ENCODE data around the gene BAMBI. TPM values are rescaled to one million over a fixed set of nuclear protein-coding genes. Genes with fewer than 3 reads are reported as not detected.

The BAMBI gene
- polyA plus RNA-seq, 1 experiment, result 10.8 TPM

GRCh38 chr10:28687683-28688001 is 10.3 kb downstream of the BAMBI start:
- POLR2A ChIA-PET, result no interaction called here
- Histone ChIP-seq H3K27me3 (ENCODE audit: control insufficient read depth, insufficient read depth, low read length) (no peaks in the 10 kb centered on the region), H3K4me3 (ENCODE audit: low read depth, low read length) (no peak overlapping the region), H3K27ac (ENCODE audit: low read depth, low read length) (no peak overlapping the region), H3K9me3 (ENCODE audit: control insufficient read depth, insufficient read depth, low read length) (no peaks in the 10 kb centered on the region)
- TF ChIP-seq, protein P1, sequence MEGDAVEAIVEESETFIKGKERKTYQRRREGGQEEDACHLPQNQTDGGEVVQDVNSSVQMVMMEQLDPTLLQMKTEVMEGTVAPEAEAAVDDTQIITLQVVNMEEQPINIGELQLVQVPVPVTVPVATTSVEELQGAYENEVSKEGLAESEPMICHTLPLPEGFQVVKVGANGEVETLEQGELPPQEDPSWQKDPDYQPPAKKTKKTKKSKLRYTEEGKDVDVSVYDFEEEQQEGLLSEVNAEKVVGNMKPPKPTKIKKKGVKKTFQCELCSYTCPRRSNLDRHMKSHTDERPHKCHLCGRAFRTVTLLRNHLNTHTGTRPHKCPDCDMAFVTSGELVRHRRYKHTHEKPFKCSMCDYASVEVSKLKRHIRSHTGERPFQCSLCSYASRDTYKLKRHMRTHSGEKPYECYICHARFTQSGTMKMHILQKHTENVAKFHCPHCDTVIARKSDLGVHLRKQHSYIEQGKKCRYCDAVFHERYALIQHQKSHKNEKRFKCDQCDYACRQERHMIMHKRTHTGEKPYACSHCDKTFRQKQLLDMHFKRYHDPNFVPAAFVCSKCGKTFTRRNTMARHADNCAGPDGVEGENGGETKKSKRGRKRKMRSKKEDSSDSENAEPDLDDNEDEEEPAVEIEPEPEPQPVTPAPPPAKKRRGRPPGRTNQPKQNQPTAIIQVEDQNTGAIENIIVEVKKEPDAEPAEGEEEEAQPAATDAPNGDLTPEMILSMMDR (IDR thresholded peaks at IDR 0.05; ENCODE audit: low read depth, low read length), result no peak
- CTCF ChIA-PET, result interaction anchor here (0.6 kb wide), 1 partner anchor 809 kb away, joined by 3 read pairs; no protein-coding TSS in a partner anchor
- no peak for DNase-seq (ENCODE audit: low read depth, low spot score)

- ChIA-PET CTCF (interaction anchor here (0.6 kb wide), 2 partner anchors 27 to 566 kb away, joined by 3 read pairs; no protein-coding TSS in a partner anchor), POLR2A (no interaction called here)
- Histone ChIP-seq H3K27me3 (ENCODE audit: control insufficient read depth, insufficient read depth, low read length) (peaks cover 5% of the 10 kb centered on the region), H3K9me3 (ENCODE audit: control insufficient read depth, insufficient read depth, low read length) (no peaks in the 10 kb centered on the region), H3K4me3 (ENCODE audit: low read depth, low read length) (no peak overlapping the region), H3K27ac (ENCODE audit: low read depth, low read length) (no peak overlapping the region)
- no peak for DNase-seq (ENCODE audit: low read depth, low spot score)
- TF ChIP-seq, protein P1 (IDR thresholded peaks at IDR 0.05; ENCODE audit: low read depth, low read length), result no peak
Measured at GRCh38 chr10:28690545-28690944, 13.2 kb downstream of the BAMBI start.

DNA sequence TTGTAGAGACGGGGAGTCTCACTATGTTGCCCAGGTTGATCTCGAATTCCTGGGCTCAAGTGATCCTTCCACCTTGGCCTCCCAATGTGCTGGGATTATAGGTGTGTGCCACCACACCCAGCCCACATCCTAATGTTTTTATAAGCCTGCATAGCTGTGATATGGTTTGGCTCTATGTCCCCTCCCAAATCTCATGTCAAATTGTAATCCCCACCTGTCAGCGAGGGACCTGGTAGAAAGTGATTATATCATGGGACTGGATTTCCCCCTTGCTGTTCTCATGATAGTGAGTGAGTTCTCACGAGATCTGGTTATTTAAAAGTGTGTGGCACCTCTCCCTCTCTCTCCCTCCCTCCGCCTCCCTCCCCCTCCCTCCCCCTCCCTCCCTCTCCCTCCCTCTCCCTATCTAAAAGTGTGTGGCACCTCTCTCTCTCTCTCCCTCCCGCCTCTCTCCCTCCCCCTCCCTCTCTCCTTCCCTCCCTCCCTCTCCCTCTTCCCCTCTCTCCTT is 13.9 kb downstream of the BAMBI start:
- Histone ChIP-seq H3K27me3 (ENCODE audit: control insufficient read depth, insufficient read depth, low read length) (peaks cover 5% of the 10 kb centered on the region), H3K27ac (ENCODE audit: low read depth, low read length) (no peak overlapping the region), H3K4me3 (ENCODE audit: low read depth, low read length) (no peak overlapping the region), H3K9me3 (ENCODE audit: control insufficient read depth, insufficient read depth, low read length) (no peaks in the 10 kb centered on the region)
- no peak for DNase-seq (ENCODE audit: low read depth, low spot score)
- ChIA-PET POLR2A (no interaction called here), CTCF (interaction anchor here (0.6 kb wide), 1 partner anchor 566 kb away, joined by 3 read pairs; no protein-coding TSS in a partner anchor)
- TF ChIP-seq, protein P1 (IDR thresholded peaks at IDR 0.05; ENCODE audit: low read depth, low read length), result no peak

- Histone ChIP-seq H3K27me3 (ENCODE audit: control insufficient read depth, insufficient read depth, low read length) (peaks cover 5% of the 10 kb centered on the region), H3K27ac (ENCODE audit: low read depth, low read length) (no peak overlapping the region), H3K9me3 (ENCODE audit: control insufficient read depth, insufficient read depth, low read length) (no peaks in the 10 kb centered on the region), H3K4me3 (ENCODE audit: low read depth, low read length) (no peak overlapping the region)
- ChIA-PET POLR2A (no interaction called here), CTCF (no interaction called here)
- TF ChIP-seq, protein P1 (IDR thresholded peaks at IDR 0.05; ENCODE audit: low read depth, low read length), result no peak
- DNase-seq (ENCODE audit: low read depth, low spot score), result no peak
Measured at GRCh38 chr10:28692050-28692449, 14.7 kb downstream of the BAMBI start.

- CTCF ChIA-PET, result interaction anchor here (1.2 kb wide), 1 partner anchor 610 kb away, joined by 3 read pairs; no protein-coding TSS in a partner anchor
- DNase-seq (ENCODE audit: low read depth, low spot score), result no peak
- no peak overlapping the region for H3K27ac ChIP-seq (ENCODE audit: low read depth, low read length)
- no peaks in the 10 kb centered on the region for H3K9me3 ChIP-seq (ENCODE audit: control insufficient read depth, insufficient read depth, low read length)
- peaks cover 7% of the 10 kb centered on the region for H3K27me3 ChIP-seq (ENCODE audit: control insufficient read depth, insufficient read depth, low read length)
- TF ChIP-seq, protein P1 (IDR thresholded peaks at IDR 0.05; ENCODE audit: low read depth, low read length), result no peak
- POLR2A ChIA-PET, result no interaction called here
- H3K4me3 ChIP-seq (ENCODE audit: low read depth, low read length), result no peak overlapping the region
Measured at GRCh38 chr10:28694530-28694929, 17.2 kb downstream of the BAMBI start.

Data from AG04450 (cell line).